PC-3 (cell line): ENCODE data around the gene TMEM164. TPM values are rescaled to one million over a fixed set of nuclear protein-coding genes. Genes with fewer than 3 reads are reported as not detected.

Experiments used
- ATAC-seq: fragments of 200-7000 bp; cut with Tn5 transposase; 2 replicates; pipeline ENCODE4 v1.9.1; 2020; ENCODE audit warnings: mild to moderate bottlenecking, moderate library complexity
- BruUV-seq: library from RNA; stranded (reverse); fragments of 400-500 nt; replicated peaks from 2 replicates; lab custom pipeline; 2021; lab: Mats Ljungman, UMichigan
- CTCF ChIA-PET: fragments of 300-600 bp; sonication (Branson Sonifier 250); formaldehyde crosslinking; loops from one replicate; lab custom pipeline; 2022; ENCODE audit warnings: antibody characterized with exemption; lab: Charles Lee
- POLR2A ChIA-PET: fragments of 300-600 bp; sonication (Branson Sonifier 250); formaldehyde crosslinking; loops from one replicate; lab custom pipeline; 2022; ENCODE audit warnings: antibody characterized with exemption; ENCODE audit not compliant: unreplicated experiment; lab: Charles Lee
- DNase-seq: peaks from one replicate; pipeline ENCODE4 v3.0.0-alpha.2; 2015
- H2AFZ ChIP-seq: fragments of 300-600 bp; sonication (generic); 2 replicates; pipeline ENCODE4 v1.6.0; 2016; ENCODE audit warnings: antibody characterized with exemption, low read length
- H3F3A ChIP-seq: fragments of 300-600 bp; sonication (generic); one replicate; pipeline ENCODE4 v1.6.0; 2017; ENCODE audit warnings: antibody characterized with exemption, low read length, control low read depth, mild to moderate bottlenecking; ENCODE audit not compliant: unreplicated experiment
- H3K27ac ChIP-seq: fragments of 300-600 bp; sonication (generic); 2 replicates; pipeline ENCODE4 v1.5.1; 2016; ENCODE audit warnings: mild to moderate bottlenecking, low read length
- H3K27me3 ChIP-seq: fragments of 300-600 bp; sonication (generic); 2 replicates; pipeline ENCODE4 v1.6.1; 2016; ENCODE audit warnings: low read length, mixed read lengths
- H3K36me3 ChIP-seq: fragments of 300-600 bp; sonication (generic); 2 replicates; pipeline ENCODE4 v1.6.1; 2016; ENCODE audit warnings: low read depth, mixed run types, low read length, mixed read lengths
- H3K4me1 ChIP-seq: fragments of 300-600 bp; sonication (generic); 2 replicates; pipeline ENCODE4 v1.5.1; 2016; ENCODE audit warnings: low read length; ENCODE audit not compliant: insufficient read depth
- H3K4me2 ChIP-seq: fragments of 300-600 bp; sonication (generic); 2 replicates; pipeline ENCODE4 v1.6.0; 2016; ENCODE audit warnings: low read length
- H3K4me3 ChIP-seq: fragments of 300-600 bp; sonication (generic); 2 replicates; pipeline ENCODE4 v1.5.1; 2016; ENCODE audit warnings: mild to moderate bottlenecking, low read length, mixed read lengths
- H3K79me2 ChIP-seq: fragments of 300-600 bp; sonication (generic); 2 replicates; pipeline ENCODE4 v1.6.1; 2017; ENCODE audit warnings: low read length, mixed read lengths
- H3K9ac ChIP-seq: fragments of 300-600 bp; sonication (generic); 2 replicates; pipeline ENCODE4 v1.6.0; 2016; ENCODE audit warnings: mild to moderate bottlenecking, low read length
- H3K9me2 ChIP-seq: fragments of 300-600 bp; sonication (generic); replicated peaks from 2 replicates; pipeline ENCODE4 v1.6.1; 2016; ENCODE audit warnings: mixed run types, low read length, mixed read lengths
- H3K9me3 ChIP-seq: fragments of 300-600 bp; sonication (generic); 2 replicates; pipeline ENCODE4 v1.6.1; 2016; ENCODE audit warnings: low read length, mixed read lengths
- H4K20me1 ChIP-seq: fragments of 300-600 bp; sonication (generic); 2 replicates; pipeline ENCODE4 v1.6.1; 2016; ENCODE audit warnings: low read length, mixed read lengths
- CTCF ChIP-seq: fragments of 300-600 bp; sonication (generic); conservative IDR thresholded peaks from 2 replicates; pipeline ENCODE4 v1.5.1; 2017; ENCODE audit warnings: antibody characterized with exemption, low read depth, mild to moderate bottlenecking, low read length
- EZH2 ChIP-seq: fragments of 300-600 bp; sonication (generic); IDR thresholded peaks from one replicate; pipeline ENCODE4 v1.6.1; 2017; ENCODE audit warnings: antibody characterized with exemption, mild to moderate bottlenecking, low read length; ENCODE audit not compliant: unreplicated experiment
- EZH2phosphoT487 ChIP-seq: fragments of 300-600 bp; sonication (generic); IDR thresholded peaks from 2 replicates; pipeline ENCODE4 v1.6.1; 2018; ENCODE audit warnings: mild to moderate bottlenecking, antibody characterized with exemption, low read length, borderline replicate concordance
- intact Hi-C: fragments of 100-400 bp; cut with micrococcal nuclease; formaldehyde crosslinking; loops from 2 replicates; pipeline ENCODE4 v1.9.0; 2023
- total RNA-seq: library from RNA; depleted of rRNA; stranded (reverse); fragments of >200 nt; gene quantifications from 2 replicates; pipeline ENCODE4 v1.2.3, GENCODE V29; 2014

TMEM164 gene
- total RNA-seq, 1 experiment from 2014 or later: 26.6 TPM

GRCh38 chrX:110159235-110159634 is 156.3 kb downstream of the TMEM164 start:
- ATAC-seq: no peak

DNA sequence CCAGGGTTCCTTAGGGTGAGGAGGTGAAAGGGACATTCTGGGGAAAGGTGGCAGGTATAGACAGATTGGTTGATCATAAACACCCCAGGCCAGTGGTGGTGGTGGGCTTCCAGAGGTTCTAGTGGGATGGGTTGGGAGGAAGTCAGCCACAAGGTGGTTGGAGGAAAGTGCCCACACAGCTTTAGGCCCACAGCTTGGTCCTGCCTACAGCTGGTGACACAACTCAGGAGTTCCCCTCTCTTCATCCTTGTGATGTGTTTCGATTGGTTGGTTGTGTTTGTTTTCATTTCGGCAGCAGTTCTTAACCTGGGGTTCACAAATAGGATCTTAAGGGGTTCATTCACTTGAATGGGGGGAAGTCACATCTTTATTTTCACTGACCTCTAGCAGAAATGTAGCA is 157.0 kb downstream of the TMEM164 start:
- Histone ChIP-seq H3K9ac (no peak overlapping the region), H3K9me2 (no peaks in the 10 kb centered on the region), H3K27ac (no peak overlapping the region), H2AFZ (no peak overlapping the region), H4K20me1 (no peaks in the 10 kb centered on the region), H3K27me3 (no peaks in the 10 kb centered on the region), H3K4me2 (no peak overlapping the region), H3K4me3 (no peak overlapping the region), H3F3A (no peaks in the 10 kb centered on the region), H3K9me3 (no peaks in the 10 kb centered on the region), H3K36me3 (no peaks in the 10 kb centered on the region), H3K4me1 (peaks cover 33% of the 10 kb centered on the region), H3K79me2 (peaks cover 14% of the 10 kb centered on the region)
- no peak for ATAC-seq
- ChIA-PET POLR2A (no interaction called here), CTCF (interaction anchor here (0.6 to 1.0 kb wide), 3 partner anchors 14 to 260 kb away, joined by 3 read pairs; no protein-coding TSS in a partner anchor)
- DNase-seq: no peak
- no TSS peak for BruUV-seq
- TF ChIP-seq CTCF (no peak), EZH2 (no peak), EZH2phosphoT487 (no peak)
- intact Hi-C loops: loop anchor here (1.0 to 2.0 kb wide), 2 partner anchors 159 to 248 kb away; partner anchors contain the start of gene AMMECR1

More at GRCh38 chrX:110159235-110159634, 156.3 kb downstream of the TMEM164 start:
- H3K4me1 ChIP-seq: peaks cover 33% of the 10 kb centered on the region
- H2AFZ ChIP-seq: no peak overlapping the region
- H3K4me3 ChIP-seq: no peak overlapping the region
- no TSS peak for BruUV-seq
- ChIA-PET POLR2A (no interaction called here), CTCF (no interaction called here)
- no peak overlapping the region for H3K4me2 ChIP-seq
- no peaks in the 10 kb centered on the region for H3K9me2 ChIP-seq
- no peaks in the 10 kb centered on the region for H3K36me3 ChIP-seq
- H3K9ac ChIP-seq: no peak overlapping the region
- DNase-seq: no peak
- no peaks in the 10 kb centered on the region for H3K27me3 ChIP-seq
- H3K79me2 ChIP-seq: peaks cover 14% of the 10 kb centered on the region
- H3K9me3 ChIP-seq: no peaks in the 10 kb centered on the region
- no peaks in the 10 kb centered on the region for H4K20me1 ChIP-seq
- TF ChIP-seq CTCF: no peak
- TF ChIP-seq EZH2phosphoT487: no peak
- no peak overlapping the region for H3K27ac ChIP-seq
- no peaks in the 10 kb centered on the region for H3F3A ChIP-seq
- intact Hi-C loops: no loop called here

GRCh38 chrX:110161361-110161686 is 158.4 kb downstream of the TMEM164 start:
- Histone ChIP-seq H3K9me3 (no peaks in the 10 kb centered on the region), H3K79me2 (peaks cover 14% of the 10 kb centered on the region), H3K36me3 (no peaks in the 10 kb centered on the region), H2AFZ (no peak overlapping the region), H3K4me1 (peaks cover 33% of the 10 kb centered on the region), H3K27me3 (no peaks in the 10 kb centered on the region), H3K9ac (peak overlapping the region; percentile 7; the same call in 1 of the 2 replicates), H3K4me3 (no peak overlapping the region), H3K27ac (peak overlapping the region; percentile 45), H3F3A (no peaks in the 10 kb centered on the region), H4K20me1 (no peaks in the 10 kb centered on the region), H3K4me2 (no peak overlapping the region), H3K9me2 (no peaks in the 10 kb centered on the region)
- no peak for TF ChIP-seq EZH2
- TF ChIP-seq EZH2phosphoT487: no peak
- no peak for TF ChIP-seq CTCF
- intact Hi-C loops: loop anchor here (2.0 kb wide), 1 partner anchor 157 kb away; the partner anchor contains the start of gene AMMECR1
- DNase-seq (no peak), ATAC-seq (no peak)
- POLR2A ChIA-PET: no interaction called here
- CTCF ChIA-PET: no interaction called here
- no TSS peak for BruUV-seq
